Measurements from ENCODE around the gene CLC.
"Not testable (repeated sequence)": the region's sequence is repeated elsewhere in the genome, so short reads cannot be mapped to it uniquely, and the experiment has no call there.

The CLC gene

DNA sequence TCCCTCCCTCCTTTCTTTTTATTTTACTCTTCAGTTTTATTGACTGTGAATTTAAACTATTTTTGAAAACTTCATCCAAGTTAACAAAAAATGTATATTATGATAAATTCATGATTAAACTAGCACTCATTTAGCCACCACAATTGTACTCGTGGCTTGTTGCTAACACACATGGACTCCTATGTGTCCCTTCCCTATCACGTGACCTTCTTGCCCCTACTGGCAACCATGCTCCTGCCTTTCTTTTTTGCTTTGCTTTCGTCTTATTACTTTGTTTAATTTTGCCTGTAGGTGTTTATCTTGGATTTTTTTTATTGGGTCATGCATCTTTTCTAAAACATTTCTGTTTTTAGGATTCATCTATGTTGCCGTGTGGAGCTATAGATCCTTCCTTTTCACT, 8.2 kb downstream of the CLC start:
- DNase-seq (ENCODE audit: low read depth, low spot score), result no peak

DNA sequence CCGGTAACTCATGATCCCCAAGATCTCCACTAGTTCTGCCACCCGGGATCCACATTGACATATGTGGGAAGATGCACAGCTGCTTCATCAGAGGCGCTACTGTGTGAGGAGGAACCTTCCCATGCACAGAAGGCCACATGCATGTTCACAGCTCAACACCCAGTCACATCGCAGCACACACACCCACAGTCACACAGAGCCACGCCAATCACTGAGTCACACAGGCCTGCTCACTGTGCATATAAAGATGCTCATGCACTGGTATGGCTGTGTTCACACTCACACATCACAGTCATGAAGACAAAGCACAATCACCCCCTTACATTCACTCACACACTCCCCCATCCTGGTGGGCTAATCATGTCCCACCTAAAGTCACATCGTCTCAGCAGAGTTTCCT, 9.8 kb downstream of the CLC start:
- no peak for DNase-seq (ENCODE audit: low read depth, low spot score)

GRCh38 chr19:39727070-39727800, 10.6 kb downstream of the CLC start:
- no peak for DNase-seq (ENCODE audit: low read depth, low spot score)

DNA sequence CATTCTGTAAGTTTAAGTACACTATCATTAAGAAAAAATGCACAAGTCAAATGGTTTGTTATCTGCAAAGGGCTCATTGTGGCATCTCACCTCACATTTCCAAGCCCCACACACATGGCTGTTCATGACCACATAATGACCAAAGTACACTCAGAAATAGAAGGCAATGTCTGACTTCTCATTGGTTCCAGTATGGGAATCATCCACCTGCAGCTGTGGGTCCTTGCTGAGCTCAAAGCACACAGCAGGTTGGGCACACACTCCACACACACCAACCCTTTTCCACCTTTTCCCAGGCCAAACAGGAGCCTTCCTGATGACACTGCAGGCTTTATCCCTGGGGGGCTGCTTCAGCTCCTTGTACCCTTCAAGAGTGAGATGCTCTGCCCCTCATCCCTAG, 11.8 kb downstream of the CLC start:
- DNase-seq (ENCODE audit: low read depth, low spot score), result no peak

GRCh38 chr19:39720144-39720543, 17.7 kb downstream of the CLC start:
- DNase-seq (ENCODE audit: low read depth, low spot score), result not testable (repeated sequence)

DNA sequence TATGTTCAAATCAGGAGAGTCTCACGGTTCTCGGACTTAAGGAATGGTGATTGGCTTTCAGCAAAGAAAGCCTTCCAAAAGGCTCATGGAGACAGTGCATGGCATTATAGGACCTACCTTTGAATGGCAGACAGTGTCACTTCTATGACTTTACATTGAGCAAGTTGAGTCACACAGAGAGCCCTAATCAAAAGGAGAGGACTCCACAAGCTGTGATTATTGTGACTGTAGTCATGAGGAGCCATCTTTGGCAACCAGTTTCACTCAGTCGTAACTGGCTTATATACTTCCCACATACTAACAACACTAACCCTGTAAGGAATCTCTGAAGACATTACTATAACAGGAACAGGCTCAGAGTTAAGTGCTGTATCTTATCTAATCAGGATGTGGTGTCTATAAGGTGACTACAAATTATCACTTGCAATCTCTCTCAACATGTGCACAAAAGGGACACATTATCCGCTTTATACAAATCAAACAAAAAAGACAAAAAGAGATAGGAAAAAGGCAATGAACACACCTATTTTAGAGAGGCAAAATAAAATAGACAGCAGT, 27.4 kb downstream of the CLC start:
- DNase-seq (ENCODE audit: low read depth, low spot score), result no peak

- DNase-seq (ENCODE audit: low read depth, low spot score), result no peak
Measured at GRCh38 chr19:39709026-39709872, 28.6 kb downstream of the CLC start.

- no peak for DNase-seq (ENCODE audit: low read depth, low spot score)
Measured at GRCh38 chr19:39708594-39708993, 29.2 kb downstream of the CLC start.

DNA sequence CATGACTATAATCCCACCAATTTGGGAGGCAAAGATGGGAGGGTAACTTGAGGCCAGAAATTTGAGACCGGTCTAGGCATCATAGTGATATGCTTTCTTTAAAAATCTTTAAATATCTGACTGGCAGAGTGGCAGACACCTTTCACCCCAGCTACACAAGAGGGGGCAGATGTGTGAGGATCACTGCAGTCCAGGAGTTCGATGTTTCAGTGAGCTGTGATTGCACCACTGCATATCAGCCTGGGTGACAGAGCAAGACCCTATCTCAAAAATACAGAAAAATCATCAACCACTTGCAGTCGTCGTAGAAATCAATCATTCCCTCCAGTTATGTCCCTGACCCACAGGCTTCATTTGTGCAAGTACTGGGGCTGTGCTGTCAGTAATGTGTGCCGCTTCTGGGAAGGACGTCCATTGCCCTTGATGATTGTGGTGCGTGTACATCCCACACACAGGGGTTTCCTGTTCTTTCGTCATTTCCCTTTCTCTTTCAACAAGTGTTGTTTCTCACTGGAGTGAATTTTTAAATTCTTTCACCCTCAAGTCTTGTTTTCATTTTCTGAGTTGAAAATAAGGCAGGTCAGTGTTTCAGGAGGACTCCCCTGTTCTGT, 32.1 kb downstream of the CLC start:
- no peak for DNase-seq (ENCODE audit: low read depth, low spot score)

GRCh38 chr19:39704181-39705044, 33.4 kb downstream of the CLC start, which contains the start of gene LGALS14:
Gene LGALS14, plus strand, starts transcription at chr19:39704481. Its CDS starts 48 bp downstream, at chr19:39704529.
- DNase-seq (ENCODE audit: low read depth, low spot score), result no peak

DNA sequence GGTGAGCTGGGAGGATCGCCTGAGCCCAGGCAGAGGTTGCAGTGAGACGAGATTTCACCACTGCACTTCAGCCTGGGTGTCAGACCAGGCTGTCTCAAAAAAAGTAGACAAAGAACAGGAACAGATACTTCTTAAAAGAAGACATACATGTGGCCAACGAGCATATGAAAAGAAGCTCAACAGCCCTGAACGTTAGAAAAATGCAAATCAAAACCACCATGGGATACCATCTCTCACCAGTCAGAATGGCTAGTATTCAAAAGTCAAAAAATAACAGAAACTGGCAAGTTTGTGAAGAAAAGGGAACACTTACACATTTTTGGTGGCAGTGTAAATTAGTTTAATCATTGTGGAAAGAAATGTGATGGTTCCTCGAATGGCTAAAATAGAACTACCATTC, 36.5 kb downstream of the CLC start:
- DNase-seq (ENCODE audit: low read depth, low spot score), result no peak

DNA sequence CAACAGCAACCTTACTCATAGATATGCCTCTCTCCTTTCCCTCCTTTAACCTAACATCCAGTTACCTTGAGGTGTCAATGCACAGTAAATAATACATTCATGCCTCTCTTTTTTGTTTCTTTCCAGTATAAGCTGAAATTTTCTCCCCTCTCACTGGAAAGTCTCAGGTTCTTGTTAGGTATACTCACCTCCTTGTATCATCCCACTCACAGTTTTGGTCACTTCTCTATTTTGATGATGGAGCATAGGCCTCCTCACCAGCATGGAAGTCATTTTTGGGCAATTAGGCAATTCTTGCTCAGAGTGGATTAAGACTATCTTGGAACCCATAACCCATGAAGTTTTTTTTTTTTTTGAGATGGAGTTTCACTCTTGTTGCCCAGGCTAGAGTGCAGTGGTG, 39.3 kb downstream of the CLC start:
- no peak for DNase-seq (ENCODE audit: low read depth, low spot score)

DNA sequence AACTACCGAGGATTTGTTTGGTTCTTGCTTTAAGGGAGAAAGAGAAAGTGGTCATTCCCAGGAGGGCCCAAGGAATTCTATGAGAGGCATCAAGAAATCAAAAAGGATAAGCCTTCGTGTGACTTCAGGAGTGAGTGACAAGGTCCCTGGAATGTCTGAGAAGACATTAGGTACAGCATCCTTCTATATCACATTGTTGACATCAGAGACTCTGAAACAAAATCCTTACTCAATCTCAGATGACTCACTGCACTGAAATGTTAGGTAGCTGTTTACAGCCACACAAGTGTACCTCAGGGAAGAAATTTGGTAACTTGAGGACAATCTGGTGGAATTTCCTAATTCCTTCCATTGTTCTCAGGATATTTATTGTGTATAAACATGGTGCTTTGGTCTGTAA, 41.4 kb downstream of the CLC start:
- DNase-seq (ENCODE audit: low read depth, low spot score), result no peak

- DNase-seq (ENCODE audit: low read depth, low spot score), result no peak
Measured at GRCh38 chr19:39695759-39696158, 42.1 kb downstream of the CLC start.

- no peak for DNase-seq (ENCODE audit: low read depth, low spot score)
Measured at GRCh38 chr19:39692822-39693221, 45.0 kb downstream of the CLC start.

- DNase-seq (ENCODE audit: low read depth, low spot score), result no peak
Measured at GRCh38 chr19:39692166-39692565, 45.7 kb downstream of the CLC start.

- DNase-seq (ENCODE audit: low read depth, low spot score), result not testable (repeated sequence)
Measured at GRCh38 chr19:39688637-39689036, 49.2 kb downstream of the CLC start.

DNA sequence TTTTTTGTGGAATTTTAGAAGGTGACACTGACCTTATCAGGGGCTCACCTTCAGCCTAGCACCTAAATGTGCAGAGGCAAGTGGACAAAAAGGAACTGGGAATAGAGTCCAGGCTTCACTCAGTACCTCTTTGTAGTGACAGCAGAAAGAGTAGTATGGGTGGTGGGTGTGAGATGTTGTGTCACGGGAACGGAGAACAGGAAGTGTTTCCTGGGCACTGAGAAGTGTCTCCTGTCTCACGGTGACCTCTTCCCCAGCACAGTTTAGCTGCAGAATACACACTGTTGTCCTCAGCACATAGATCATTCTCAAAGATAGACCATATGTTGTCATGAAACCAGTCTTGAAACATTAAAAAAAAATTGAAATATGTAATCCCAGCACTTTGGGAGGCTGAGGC, 51.1 kb downstream of the CLC start:
- DNase-seq (ENCODE audit: low read depth, low spot score), result no peak

GRCh38 chr19:39684267-39684666, 53.6 kb downstream of the CLC start:
- DNase-seq (ENCODE audit: low read depth, low spot score), result no peak

DNA sequence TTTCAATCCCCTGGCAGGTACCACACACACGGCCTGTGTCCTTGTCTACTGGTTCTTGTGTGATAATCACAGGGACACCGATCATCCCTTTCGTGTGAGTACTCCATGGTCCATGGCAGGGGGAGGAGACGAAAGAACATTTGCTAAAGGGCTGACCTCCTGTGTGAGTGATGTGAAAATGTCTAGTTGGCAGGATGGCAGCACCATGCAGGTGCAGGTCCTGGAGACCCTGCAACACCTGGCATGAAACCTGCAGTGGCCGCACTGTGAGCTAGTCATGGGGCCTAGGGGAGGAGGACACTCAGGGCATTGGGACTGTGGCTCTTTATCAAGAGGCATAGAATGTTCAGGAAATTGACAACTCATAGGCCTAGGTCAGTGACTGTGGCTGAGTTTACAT, 56.4 kb downstream of the CLC start:
- DNase-seq (ENCODE audit: low read depth, low spot score), result no peak
